Endometrial microvascular endothelial cells (primary cell): ENCODE measurements around the gene RGS13. TPM values are rescaled to one million over a fixed set of nuclear protein-coding genes. Genes with fewer than 3 reads are reported as not detected.

Source experiments
- in situ Hi-C: cut with HindIII; loops from 2 replicates; pipeline ENCODE4 v1.10.0; 2017; ENCODE audit warnings: low sequenced_read_pairs, low pct_unique_long_range_greater_than_20kb; ENCODE audit errors: inconsistent ontology term
- total RNA-seq: library from RNA; depleted of rRNA; stranded (reverse); fragments of >200 nt; gene quantifications from one replicate; pipeline ENCODE4 v1.2.3, GENCODE V29; 2015; ENCODE audit errors: inconsistent ontology term

RGS13 gene
- not detected for total RNA-seq

- in situ Hi-C loops, result no loop called here
Measured at GRCh38 chr1:192635939-192636338, at the start of gene RGS13. TSS of gene RGS13 (plus strand) at chr1:192636147. CDS start at chr1:192644335, 8,188 bp downstream.

GRCh38 chr1:192587386-192588266, 48.3 kb upstream of the RGS13 start:
- in situ Hi-C loops, result no loop called here

- in situ Hi-C loops, result no loop called here
Measured at GRCh38 chr1:192588546-192588945, 47.4 kb upstream of the RGS13 start.

GRCh38 chr1:192589813-192590212, 46.1 kb upstream of the RGS13 start:
- in situ Hi-C loops, result no loop called here

- in situ Hi-C loops, result no loop called here
Measured at GRCh38 chr1:192592517-192592916, 43.4 kb upstream of the RGS13 start.

- in situ Hi-C loops, result no loop called here
Measured at GRCh38 chr1:192592981-192593708, 42.8 kb upstream of the RGS13 start.

GRCh38 chr1:192595299-192595698, 40.6 kb upstream of the RGS13 start:
- in situ Hi-C loops, result no loop called here

GRCh38 chr1:192598589-192598988, 37.4 kb upstream of the RGS13 start:
- in situ Hi-C loops, result no loop called here

GRCh38 chr1:192600275-192600674, 35.7 kb upstream of the RGS13 start:
- in situ Hi-C loops, result no loop called here

- in situ Hi-C loops, result no loop called here
Measured at GRCh38 chr1:192601143-192601542, 34.8 kb upstream of the RGS13 start.

GRCh38 chr1:192601567-192601966, 34.4 kb upstream of the RGS13 start:
- in situ Hi-C loops, result no loop called here

GRCh38 chr1:192602757-192603156, 33.2 kb upstream of the RGS13 start:
- in situ Hi-C loops, result no loop called here

- in situ Hi-C loops, result no loop called here
Measured at GRCh38 chr1:192603218-192603787, 32.6 kb upstream of the RGS13 start.

- in situ Hi-C loops, result no loop called here
Measured at GRCh38 chr1:192604979-192605620, 30.8 kb upstream of the RGS13 start.

GRCh38 chr1:192608671-192609070, 27.3 kb upstream of the RGS13 start:
- in situ Hi-C loops, result no loop called here

- in situ Hi-C loops, result no loop called here
Measured at GRCh38 chr1:192609110-192610079, 26.6 kb upstream of the RGS13 start.

- in situ Hi-C loops, result no loop called here
Measured at GRCh38 chr1:192610112-192610889, 25.6 kb upstream of the RGS13 start.
